Right cardiac atrium (tissue), 5 donors: Measurements from ENCODE around the gene SLC9A9. TPM values are rescaled to one million over a fixed set of nuclear protein-coding genes. Genes with fewer than 3 reads are reported as not detected.

Experiments
- ATAC-seq, 2 donors: fragments of 200-7000 bp; cut with Tn5 transposase; one replicate each; pipeline versions ENCODE4 v1.8.0 to v1.9.1; 2020; ENCODE audit warnings: moderate library complexity in 2 of 2, mild to moderate bottlenecking in 1 of 2
- DNase-seq, 3 donors: peaks; one replicate each; pipeline ENCODE4 v3.0.0-alpha.2; 2020
- H3K27ac ChIP-seq: one replicate; pipeline ENCODE4 v1.5.1; 2013; ENCODE audit warnings: mild to moderate bottlenecking, low read length, control low read depth, moderate library complexity
- H3K27me3 ChIP-seq: one replicate; pipeline ENCODE4 v1.6.1; 2013; ENCODE audit not compliant: control insufficient read depth, insufficient read depth
- H3K4me1 ChIP-seq: one replicate; pipeline ENCODE4 v1.6.1; 2013; ENCODE audit warnings: low read length; ENCODE audit not compliant: control insufficient read depth, insufficient read depth
- H3K4me3 ChIP-seq: one replicate; pipeline ENCODE4 v1.5.1; 2013; ENCODE audit warnings: low read length, control low read depth
- H3K9me3 ChIP-seq: one replicate; pipeline ENCODE4 v1.6.1; 2013; ENCODE audit warnings: low read length; ENCODE audit not compliant: control insufficient read depth
- WGBS: extraction: QIAGEN DNeasy Blood & Tissue Kit; methylation state at CpG from one replicate; pipeline ENCODE4 v1.1.7; 2013; 5-methylcytosine and 5-hydroxymethylcytosine counted together
- intact Hi-C, 4 donors: fragments of 100-400 bp; cut with DNase I; formaldehyde crosslinking; loops; one replicate each; pipeline versions ENCODE4 v1.11.0 to v1.14.0; 2022 to 2023
- polyA plus RNA-seq: library from polyadenylated mRNA; stranded (reverse); fragments of 200-250 nt; gene quantifications from one replicate; pipeline ENCODE4 v1.2.3, GENCODE V29; 2013
- total RNA-seq, 4 donors: library from RNA; stranded (reverse); fragmentation: NEBNext Ultra II Directional; extraction: Animal tissue kit (Norgen Biotek cat#: 25700); gene quantifications; one replicate each; pipeline ENCODE4 v1.2.1, GENCODE V29; 2021
- donor health status: healthy with polysubstance abuse.
- donor health status: DM: no; HTN: yes; CAD: no.
- donor health status: DM: no; HTN: no; CAD: no.
- donor health status: DM: no; HTN: yes; CAD: no; lungs with severe emphysema.
- donor health status: DM: yes; HTN: yes; CAD: no.

SLC9A9 gene
- total and polyA plus RNA-seq, 5 donors, result 3.6 to 14.9 (median 9.2) TPM

DNA sequence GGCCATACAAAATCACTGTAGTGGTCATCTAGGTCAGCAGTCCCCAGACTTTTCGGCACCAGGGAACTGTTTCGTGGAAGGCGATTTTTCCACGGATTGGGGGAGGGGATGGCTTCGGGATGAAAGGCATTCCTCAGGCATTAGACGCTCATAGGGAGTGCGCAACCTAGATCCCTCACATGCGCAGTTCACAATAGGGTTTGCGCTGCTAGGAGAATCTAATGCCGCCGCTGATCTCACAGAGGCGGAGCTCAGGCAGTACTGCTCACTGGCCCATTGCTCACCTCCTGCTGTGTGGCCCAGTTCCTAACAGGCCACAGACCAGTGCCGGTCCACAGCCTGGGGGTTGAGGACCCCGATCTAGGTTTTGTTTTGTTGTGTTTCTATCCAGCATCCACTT, 200.1 kb downstream of the SLC9A9 start:
- ATAC-seq (no peak), DNase-seq (no peak)
- intact Hi-C loops, result no loop called here
- Histone ChIP-seq H3K27ac (no peak overlapping the region), H3K27me3 (no peaks in the 10 kb centered on the region), H3K4me1 (no peaks in the 10 kb centered on the region), H3K4me3 (no peak overlapping the region), H3K9me3 (no peaks in the 10 kb centered on the region)
- 95% methylated on average over 14 of the region's 14 CpGs for WGBS

DNA sequence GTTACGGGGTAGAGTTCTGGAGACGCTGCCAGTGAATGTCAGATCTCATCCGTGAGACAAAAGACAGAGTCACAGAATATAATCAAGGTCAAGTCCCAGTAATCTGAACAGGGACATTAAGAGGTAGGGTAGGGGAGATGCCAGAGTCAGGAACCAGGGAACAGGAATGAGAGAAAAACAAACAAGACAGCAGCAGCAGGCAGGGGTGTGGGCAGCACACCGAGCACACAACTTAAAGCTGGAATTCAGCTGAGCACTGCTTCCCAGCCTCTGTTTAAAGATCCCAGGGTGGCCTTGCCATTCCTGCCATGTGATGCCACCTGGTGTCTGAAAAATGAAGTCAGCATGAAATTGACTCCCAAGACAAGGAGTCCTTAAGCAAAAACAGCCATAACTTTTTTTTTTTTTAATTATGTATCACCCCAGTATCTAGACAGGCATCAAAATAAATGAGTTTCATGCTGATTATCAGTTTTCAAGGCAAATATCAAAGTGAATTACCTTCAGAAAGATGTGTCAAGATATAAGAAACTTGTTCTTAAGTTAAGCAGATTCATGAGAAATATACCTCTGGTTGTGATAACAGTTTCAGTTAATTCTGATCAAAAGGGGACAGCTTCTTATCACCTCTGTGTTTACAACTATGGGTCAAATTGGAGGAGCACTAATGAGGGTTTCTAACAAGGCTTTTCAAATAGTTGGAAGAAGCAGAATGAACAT, 203.7 kb downstream of the SLC9A9 start:
- Histone ChIP-seq H3K4me1 (no peaks in the 10 kb centered on the region), H3K9me3 (no peaks in the 10 kb centered on the region), H3K27me3 (no peaks in the 10 kb centered on the region), H3K4me3 (no peak overlapping the region), H3K27ac (no peak overlapping the region)
- DNase-seq (peak; percentile 15 to 32 (median 19)), ATAC-seq (peak; percentile 48 to 76)
- WGBS, result 55% methylated on average over 4 of the region's 4 CpGs
- intact Hi-C loops, result no loop called here

DNA sequence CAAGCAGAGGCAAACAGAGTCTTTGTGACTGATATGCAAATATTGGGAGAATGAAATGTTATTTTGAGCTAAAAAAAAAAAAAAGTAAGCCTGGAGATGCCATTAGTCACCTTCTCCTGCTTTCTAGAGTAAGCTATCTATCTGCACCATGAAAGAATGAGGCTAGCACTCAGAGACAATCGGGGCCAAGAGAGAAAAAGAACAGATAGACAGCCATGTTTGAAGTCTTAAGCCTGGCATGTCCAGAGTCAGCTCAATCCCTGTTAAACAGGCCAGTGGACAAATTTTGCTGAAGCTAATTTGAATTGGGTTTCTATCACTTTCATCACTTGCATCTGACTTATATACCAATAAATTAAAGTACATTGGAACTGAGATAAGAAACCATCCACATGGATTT, 204.4 kb downstream of the SLC9A9 start:
- no peaks in the 10 kb centered on the region for H3K27me3 ChIP-seq
- H3K9me3 ChIP-seq, result no peaks in the 10 kb centered on the region
- intact Hi-C loops, result no loop called here
- ATAC-seq, result no peak
- no peak for DNase-seq
- H3K4me1 ChIP-seq, result no peaks in the 10 kb centered on the region
- no peak overlapping the region for H3K4me3 ChIP-seq
- 86% methylated on average over 1 of the region's 1 CpG for WGBS
- H3K27ac ChIP-seq, result no peak overlapping the region

DNA sequence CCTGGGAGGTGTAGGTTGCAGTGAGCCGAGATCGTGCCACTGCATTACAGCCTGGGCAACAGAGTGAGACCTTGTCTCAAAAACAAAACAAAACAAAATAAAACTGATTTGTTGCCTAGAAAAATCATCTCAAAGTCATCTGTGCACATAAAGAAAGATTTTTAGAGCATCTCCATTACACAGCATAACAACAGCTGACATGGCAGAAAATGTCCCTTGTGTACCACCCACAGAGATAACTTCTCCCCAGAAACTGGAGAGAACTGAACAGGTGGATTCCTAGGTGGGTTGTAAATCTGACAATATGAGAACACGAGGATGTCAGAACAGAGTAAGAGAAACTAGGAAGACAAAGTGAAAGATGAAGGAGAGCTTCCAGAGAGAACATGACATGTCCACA, 207.5 kb downstream of the SLC9A9 start:
- Histone ChIP-seq H3K27me3 (no peaks in the 10 kb centered on the region), H3K9me3 (no peaks in the 10 kb centered on the region), H3K4me1 (no peaks in the 10 kb centered on the region), H3K27ac (no peak overlapping the region), H3K4me3 (no peak overlapping the region)
- no peak for ATAC-seq
- DNase-seq, result no peak
- intact Hi-C loops, result no loop called here
- 98% methylated on average over 3 of the region's 3 CpGs for WGBS

DNA sequence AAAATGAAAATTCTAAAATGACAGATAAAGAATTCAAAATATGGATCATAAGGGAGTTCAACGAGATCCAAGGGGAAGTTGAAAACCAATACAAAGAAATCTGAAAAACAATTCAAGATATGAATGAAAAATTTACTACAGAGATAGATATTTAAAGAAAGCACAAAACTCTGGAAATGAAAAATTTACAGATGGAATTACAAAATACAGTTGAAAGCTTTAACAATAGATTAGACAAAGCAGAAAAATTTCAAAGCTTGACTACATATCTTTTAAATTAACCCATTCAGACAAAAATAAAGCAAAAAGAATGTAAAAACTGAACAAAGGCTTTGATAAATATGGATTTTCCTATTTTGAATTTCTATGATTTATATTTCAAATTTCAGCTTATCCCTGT, 211.1 kb downstream of the SLC9A9 start:
- ATAC-seq (no peak), DNase-seq (no peak)
- WGBS, result 89% methylated on average over 1 of the region's 1 CpG
- Histone ChIP-seq H3K9me3 (no peaks in the 10 kb centered on the region), H3K4me1 (no peaks in the 10 kb centered on the region), H3K27ac (no peak overlapping the region), H3K4me3 (no peak overlapping the region), H3K27me3 (no peaks in the 10 kb centered on the region)
- intact Hi-C loops, result no loop called here

DNA sequence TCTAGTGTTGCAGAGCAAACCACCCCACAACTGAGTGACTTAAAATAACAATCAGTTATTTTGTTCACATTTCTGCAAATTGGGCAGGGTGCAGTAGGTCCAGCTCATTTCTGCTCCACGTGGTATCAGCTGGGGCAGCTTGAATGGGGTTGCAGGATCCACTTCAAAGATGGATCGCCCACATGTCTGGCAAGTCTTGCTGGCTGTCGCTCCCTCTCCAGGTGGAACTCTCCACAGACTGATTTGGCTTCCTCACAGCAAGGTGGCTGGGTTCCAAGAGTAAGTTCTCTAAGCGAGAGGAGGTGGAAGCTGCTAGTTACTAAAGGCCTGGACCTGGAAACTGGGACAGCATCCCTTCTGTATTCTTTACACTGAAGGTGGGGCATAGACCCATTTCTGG, 213.3 kb downstream of the SLC9A9 start:
- no peaks in the 10 kb centered on the region for H3K4me1 ChIP-seq
- H3K4me3 ChIP-seq, result no peak overlapping the region
- ATAC-seq (no peak), DNase-seq (no peak)
- H3K9me3 ChIP-seq, result no peaks in the 10 kb centered on the region
- H3K27ac ChIP-seq, result no peak overlapping the region
- H3K27me3 ChIP-seq, result no peaks in the 10 kb centered on the region
- WGBS, result 77% methylated on average over 4 of the region's 4 CpGs
- intact Hi-C loops, result no loop called here

DNA sequence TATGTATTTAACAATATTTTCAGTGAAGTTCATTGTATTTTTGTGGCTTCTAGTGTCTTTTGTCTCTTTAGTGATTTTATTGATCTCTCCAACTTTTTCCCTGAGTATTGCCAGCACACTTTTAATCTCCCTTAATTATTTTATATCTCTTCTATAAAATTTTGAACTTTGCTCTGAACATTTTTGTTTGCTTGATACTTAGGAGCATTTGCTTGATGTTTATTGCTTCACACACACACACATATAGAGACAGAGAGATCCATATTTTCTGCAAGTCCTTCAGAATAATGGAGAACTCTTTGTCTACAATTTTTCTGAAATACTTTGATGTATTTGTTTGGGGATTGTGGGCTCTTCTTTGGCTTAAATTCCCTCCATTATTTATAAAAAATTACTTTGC, 213.8 kb downstream of the SLC9A9 start:
- H3K27me3 ChIP-seq, result no peaks in the 10 kb centered on the region
- H3K4me1 ChIP-seq, result no peaks in the 10 kb centered on the region
- no peak overlapping the region for H3K4me3 ChIP-seq
- no peak overlapping the region for H3K27ac ChIP-seq
- no peaks in the 10 kb centered on the region for H3K9me3 ChIP-seq
- no peak for DNase-seq
- intact Hi-C loops, result no loop called here
- no peak for ATAC-seq

DNA sequence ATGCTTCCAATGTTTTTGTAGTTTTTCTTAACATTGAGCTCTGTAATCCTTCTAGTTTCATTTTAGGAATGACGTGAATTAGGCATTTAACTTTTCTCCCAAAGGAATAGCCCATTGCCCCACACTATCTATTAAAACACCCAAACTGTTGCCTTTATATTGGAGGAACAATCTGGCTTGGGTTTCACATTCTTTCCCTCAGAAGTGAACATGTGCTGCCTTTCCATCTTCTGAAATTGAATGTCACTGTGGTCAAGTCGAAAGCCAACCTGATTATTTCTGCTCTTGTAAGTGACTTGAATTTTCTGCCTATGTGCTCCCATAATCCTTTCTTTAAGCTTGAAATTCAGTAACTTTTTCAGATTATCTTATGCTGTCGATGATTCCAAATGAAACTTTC, 214.5 kb downstream of the SLC9A9 start:
- no peaks in the 10 kb centered on the region for H3K4me1 ChIP-seq
- no peaks in the 10 kb centered on the region for H3K27me3 ChIP-seq
- ATAC-seq (no peak), DNase-seq (no peak)
- intact Hi-C loops, result no loop called here
- no peak overlapping the region for H3K27ac ChIP-seq
- H3K9me3 ChIP-seq, result no peaks in the 10 kb centered on the region
- H3K4me3 ChIP-seq, result no peak overlapping the region
- 85% methylated on average over 3 of the region's 3 CpGs for WGBS

DNA sequence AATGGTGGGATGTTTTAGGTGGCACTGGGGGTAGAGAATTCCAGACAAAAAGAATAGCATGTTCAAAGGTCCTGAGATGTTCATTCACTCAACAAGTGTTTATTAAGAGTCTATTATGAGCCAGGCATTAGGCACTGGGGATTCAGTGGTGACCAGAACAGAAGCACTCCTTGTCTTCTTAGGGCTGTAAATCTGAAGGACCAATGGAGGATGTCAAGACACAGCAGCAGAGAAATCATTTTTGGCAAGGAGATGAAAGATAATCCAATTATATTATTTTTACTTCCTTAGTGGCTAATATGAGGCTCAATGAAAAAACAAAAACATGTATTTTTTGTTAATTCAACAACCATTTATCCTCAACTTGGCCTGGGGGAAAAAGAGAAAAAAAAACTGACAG, 218.5 kb downstream of the SLC9A9 start:
- Histone ChIP-seq H3K27me3 (no peaks in the 10 kb centered on the region), H3K27ac (no peak overlapping the region), H3K4me3 (no peak overlapping the region), H3K9me3 (no peaks in the 10 kb centered on the region), H3K4me1 (no peaks in the 10 kb centered on the region)
- ATAC-seq (no peak), DNase-seq (no peak)
- intact Hi-C loops, result no loop called here

DNA sequence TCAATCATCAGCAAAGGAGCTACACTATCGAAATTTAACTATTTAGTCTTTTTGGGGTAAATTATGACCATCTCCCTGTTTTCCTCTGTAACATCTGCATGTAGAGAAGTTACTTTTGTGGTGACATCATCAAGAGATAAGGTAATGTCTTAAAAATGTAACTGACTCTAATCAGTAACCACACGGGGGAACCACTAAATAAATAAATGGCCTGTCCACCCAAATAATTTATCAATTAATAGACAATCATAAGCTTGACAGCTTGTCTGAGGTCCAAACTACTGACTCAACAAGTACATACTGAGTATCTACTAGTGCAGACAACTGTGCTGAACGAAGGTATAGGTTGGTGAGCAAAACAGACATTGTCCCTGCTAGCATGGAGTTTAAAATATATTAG, 219.3 kb downstream of the SLC9A9 start:
- Histone ChIP-seq H3K4me3 (no peak overlapping the region), H3K9me3 (no peaks in the 10 kb centered on the region), H3K27ac (no peak overlapping the region), H3K27me3 (no peaks in the 10 kb centered on the region), H3K4me1 (no peaks in the 10 kb centered on the region)
- intact Hi-C loops, result no loop called here
- DNase-seq (no peak), ATAC-seq (no peak)
- WGBS, result 67% methylated on average over 3 of the region's 3 CpGs

DNA sequence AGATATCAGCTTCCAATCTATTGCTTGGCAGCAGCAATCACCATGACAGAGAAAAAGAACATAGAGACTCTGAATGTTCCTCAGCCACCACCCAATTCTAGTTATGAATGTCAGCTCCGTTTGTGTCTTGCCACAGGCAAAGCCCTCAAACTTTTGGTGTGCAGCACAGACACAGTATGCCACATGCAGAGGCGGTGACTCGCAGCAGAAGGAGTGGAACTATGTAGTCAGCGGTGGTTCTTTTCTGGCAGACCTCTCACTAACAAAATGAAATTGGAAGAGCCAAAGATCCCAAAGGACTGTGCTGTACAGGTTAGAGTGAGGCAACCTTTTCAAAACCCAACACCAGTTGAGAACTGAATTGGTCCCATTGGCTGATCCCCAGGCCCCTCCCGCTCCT, 220.9 kb downstream of the SLC9A9 start:
- DNase-seq (no peak), ATAC-seq (no peak)
- H3K4me3 ChIP-seq, result no peak overlapping the region
- intact Hi-C loops, result no loop called here
- no peaks in the 10 kb centered on the region for H3K4me1 ChIP-seq
- WGBS, result 96% methylated on average over 5 of the region's 5 CpGs
- H3K9me3 ChIP-seq, result no peaks in the 10 kb centered on the region
- H3K27ac ChIP-seq, result no peak overlapping the region
- H3K27me3 ChIP-seq, result no peaks in the 10 kb centered on the region

DNA sequence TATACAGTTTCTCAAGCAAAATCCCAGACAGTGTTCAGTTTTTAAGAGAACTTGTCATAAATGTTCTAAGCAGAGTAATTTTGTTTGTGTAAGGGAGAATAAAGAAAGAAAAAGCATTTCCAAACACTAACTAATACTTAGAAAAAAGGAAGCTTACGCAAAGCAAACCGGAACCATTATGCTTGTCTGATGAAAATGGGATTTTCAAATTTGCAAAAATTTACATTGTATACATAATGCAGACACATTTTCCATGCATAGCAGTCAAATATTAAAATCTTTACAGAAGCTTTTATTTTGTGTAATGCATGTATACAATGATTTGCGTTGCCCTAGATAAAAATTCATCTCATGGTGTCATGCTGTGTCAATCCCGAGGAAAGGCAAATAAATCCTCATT, 229.0 kb downstream of the SLC9A9 start:
- ATAC-seq, result no peak
- Histone ChIP-seq H3K4me1 (no peaks in the 10 kb centered on the region), H3K27ac (no peak overlapping the region), H3K27me3 (no peaks in the 10 kb centered on the region), H3K4me3 (no peak overlapping the region), H3K9me3 (no peaks in the 10 kb centered on the region)
- WGBS, result 92% methylated on average over 4 of the region's 4 CpGs
- intact Hi-C loops, result no loop called here
- no peak for DNase-seq
